NB4 (cell line): ENCODE results near the gene LRMDA.

ENCODE experiments used
- DNase-seq: peaks from one replicate; pipeline ENCODE4 v3.0.0; 2010; ENCODE audit warnings: low read depth
- H3K4me3 ChIP-seq: one replicate; pipeline ENCODE4 v1.5.1; 2011; ENCODE audit warnings: mild to moderate bottlenecking, low read depth, low read length, moderate library complexity
- MYC ChIP-seq: IDR thresholded peaks from 2 replicates; pipeline ENCODE4 v1.6.1; 2011; ENCODE audit warnings: low read depth, low read length
- POLR2A ChIP-seq: IDR thresholded peaks from 2 replicates; pipeline ENCODE4 v1.6.1; 2011; ENCODE audit warnings: mild to moderate bottlenecking; ENCODE audit not compliant: insufficient read length; ENCODE audit errors: extremely low read depth
- TF ChIP-seq, protein P1 (sequence below): IDR thresholded peaks from one replicate; pipeline ENCODE4 v1.5.1; 2012; ENCODE audit warnings: low read depth, low read length
- TF ChIP-seq, protein P2 (sequence below): IDR thresholded peaks from 2 replicates; pipeline ENCODE4 v1.6.1; 2011; ENCODE audit warnings: low read depth, low read length

LRMDA gene

DNA sequence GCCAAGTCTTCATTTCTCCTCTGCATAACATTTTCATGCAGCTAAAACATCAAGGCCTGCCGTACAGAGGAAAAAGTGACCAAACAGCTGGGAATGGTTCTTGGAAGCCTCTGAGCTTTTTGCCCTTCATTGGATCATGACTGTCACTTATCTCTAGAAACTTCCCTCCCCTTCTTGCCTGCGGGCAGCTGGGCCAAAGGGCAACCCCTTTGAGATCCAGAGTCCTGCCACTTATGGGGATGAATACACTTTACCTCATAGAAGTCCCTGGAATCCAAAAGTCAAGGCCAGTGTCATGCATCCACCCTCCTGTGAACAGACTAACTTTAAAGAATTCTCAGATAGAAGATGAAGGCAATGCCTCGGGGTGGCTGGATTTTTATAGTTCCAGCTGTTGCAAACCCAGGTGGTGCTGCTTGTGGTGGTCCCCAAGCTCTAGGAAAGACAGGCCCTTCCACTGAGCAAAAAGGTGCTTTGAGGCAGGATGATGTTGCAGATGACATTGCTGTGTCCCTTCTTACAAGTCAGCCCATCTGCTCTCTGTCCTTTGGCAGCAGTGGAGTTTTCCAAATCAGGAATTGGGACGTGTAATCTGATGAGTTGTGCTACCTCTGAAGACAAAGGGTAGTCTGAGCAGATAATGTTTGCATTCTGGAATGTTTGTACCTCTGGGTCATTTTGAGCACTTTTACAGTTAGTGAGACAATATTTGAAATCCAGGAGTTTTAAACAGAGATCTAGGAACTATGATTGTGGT is 64.2 kb downstream of the LRMDA start:
- TF ChIP-seq, protein P1, sequence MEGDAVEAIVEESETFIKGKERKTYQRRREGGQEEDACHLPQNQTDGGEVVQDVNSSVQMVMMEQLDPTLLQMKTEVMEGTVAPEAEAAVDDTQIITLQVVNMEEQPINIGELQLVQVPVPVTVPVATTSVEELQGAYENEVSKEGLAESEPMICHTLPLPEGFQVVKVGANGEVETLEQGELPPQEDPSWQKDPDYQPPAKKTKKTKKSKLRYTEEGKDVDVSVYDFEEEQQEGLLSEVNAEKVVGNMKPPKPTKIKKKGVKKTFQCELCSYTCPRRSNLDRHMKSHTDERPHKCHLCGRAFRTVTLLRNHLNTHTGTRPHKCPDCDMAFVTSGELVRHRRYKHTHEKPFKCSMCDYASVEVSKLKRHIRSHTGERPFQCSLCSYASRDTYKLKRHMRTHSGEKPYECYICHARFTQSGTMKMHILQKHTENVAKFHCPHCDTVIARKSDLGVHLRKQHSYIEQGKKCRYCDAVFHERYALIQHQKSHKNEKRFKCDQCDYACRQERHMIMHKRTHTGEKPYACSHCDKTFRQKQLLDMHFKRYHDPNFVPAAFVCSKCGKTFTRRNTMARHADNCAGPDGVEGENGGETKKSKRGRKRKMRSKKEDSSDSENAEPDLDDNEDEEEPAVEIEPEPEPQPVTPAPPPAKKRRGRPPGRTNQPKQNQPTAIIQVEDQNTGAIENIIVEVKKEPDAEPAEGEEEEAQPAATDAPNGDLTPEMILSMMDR = no peak
- TF ChIP-seq POLR2A (no peak), MYC (no peak)
- TF ChIP-seq, protein P2, sequence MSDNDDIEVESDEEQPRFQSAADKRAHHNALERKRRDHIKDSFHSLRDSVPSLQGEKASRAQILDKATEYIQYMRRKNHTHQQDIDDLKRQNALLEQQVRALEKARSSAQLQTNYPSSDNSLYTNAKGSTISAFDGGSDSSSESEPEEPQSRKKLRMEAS = no peak
- no peak overlapping the region for H3K4me3 ChIP-seq
- DNase-seq = no peak

DNA sequence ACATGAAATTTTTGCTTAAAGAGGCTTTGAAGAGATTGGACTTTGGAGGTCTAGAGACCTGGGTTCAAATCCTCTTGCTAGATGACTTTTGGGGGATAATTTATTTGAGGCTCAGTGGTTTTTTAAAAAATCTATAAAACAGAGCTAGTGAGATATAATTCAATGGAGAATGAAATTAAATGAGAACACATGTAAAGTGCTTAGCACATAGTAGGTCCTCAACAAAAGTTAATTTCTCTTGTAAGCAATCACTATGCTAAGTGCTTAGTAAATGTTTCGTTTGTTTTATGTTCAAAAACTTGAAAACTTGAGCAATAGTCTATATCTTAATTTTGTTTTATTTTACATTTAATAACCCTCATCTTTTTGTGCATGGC is 64.8 kb downstream of the LRMDA start:
- DNase-seq = no peak
- TF ChIP-seq MYC = no peak
- TF ChIP-seq, protein P1 = no peak
- TF ChIP-seq POLR2A = no peak
- TF ChIP-seq, protein P2 = no peak
- H3K4me3 ChIP-seq = no peak overlapping the region

DNA sequence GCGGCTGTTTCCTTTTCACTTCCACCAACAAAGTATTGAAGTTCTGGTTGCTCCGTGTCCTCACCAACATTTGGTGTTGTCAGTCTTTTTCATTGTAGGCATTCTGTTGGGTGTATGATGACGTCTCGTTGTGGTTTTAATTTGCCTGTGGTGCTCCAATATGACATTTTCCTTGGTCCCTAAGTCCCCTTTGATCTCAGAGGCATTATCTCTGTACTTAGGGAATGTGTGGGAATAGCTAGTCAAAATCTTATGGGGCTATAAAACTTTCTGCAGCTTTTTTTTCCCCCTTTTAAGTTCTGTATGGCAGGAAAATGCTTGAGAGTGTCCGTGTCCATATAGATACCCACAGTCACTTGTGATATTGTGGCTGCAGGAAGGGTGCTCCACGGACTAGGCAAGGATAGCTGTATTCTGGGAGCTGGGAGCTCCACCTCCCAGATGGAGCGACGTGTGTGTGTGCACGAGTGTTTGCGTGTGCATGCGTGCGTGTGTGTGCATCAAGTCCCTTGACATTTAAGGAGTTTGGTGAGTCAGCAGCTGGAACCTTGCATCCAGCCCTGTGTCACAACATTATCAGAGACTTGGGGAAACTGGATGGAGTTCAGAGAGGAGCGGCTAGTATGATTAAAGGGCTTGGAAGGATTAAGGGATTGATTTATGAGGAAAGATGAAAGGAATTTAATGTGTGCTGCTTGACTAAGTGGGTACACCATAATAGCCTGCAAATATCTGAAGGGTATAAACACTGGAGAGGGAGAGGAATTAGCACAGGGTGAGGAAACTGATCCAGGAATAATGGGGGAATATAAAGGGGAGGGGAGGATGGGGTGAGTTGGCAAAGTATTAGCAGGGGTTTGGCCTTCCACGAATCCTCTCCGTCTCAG is 66.8 kb downstream of the LRMDA start:
- DNase-seq = no peak
- no peak overlapping the region for H3K4me3 ChIP-seq
- TF ChIP-seq POLR2A = no peak
- TF ChIP-seq, protein P1 = no peak
- TF ChIP-seq MYC = no peak
- TF ChIP-seq, protein P2 = no peak

DNA sequence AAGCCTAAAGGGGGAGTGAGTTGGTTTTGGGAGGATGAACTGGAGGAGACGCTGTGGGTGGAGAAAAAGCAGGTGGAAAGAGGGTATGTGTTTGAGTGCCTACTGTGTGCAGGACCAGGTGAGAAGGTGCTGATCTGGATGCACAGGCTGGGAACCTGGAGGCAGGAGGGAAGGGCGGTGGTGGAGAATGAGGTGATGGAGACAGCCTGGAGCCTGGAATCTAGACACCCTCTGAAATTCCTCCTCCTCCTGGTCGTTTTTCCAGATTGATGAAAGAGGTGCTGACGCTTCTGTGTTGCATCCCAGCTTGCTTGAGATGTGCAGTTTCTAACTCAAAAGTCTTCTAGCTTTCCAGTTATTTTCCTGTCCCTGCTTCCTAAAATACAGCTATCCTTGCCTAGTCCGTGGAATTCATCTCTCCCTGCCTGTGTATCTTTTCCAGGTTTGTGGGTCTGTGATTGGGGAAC is 67.5 kb downstream of the LRMDA start:
- TF ChIP-seq, protein P2 = no peak
- TF ChIP-seq POLR2A (no peak), MYC (no peak)
- TF ChIP-seq, protein P1 = no peak
- DNase-seq = no peak

DNA sequence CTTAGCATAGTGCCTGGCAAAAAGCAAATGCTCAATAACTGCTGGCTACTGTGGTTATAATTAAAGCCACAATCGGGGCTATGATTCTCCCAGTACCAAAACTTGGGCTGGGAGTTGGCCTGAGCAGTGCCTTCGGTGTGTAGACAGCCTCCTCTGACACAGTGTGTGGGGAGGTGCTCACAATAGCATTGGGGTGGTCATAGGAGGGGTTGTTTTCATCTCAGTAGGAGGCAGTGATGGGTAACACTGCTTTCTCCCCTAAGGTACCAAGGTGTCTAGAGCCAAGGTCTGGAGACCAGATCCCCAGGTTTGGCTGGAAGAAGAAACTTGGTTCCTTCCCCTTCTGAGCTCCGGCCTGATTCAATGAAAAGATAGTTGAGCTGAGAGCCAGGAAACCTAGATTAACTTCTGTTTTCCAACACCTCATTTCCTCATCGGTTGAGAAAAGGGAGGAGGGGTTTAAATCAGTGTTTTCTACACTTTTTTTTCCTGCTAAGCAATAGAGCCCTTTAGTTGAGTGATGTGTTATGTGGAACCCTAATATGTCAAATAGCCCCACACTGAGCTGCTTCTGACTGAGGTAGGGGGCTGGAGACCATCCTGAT is 68.2 kb downstream of the LRMDA start:
- H3K4me3 ChIP-seq = no peak overlapping the region
- TF ChIP-seq, protein P1 = no peak
- TF ChIP-seq, protein P2 = no peak
- TF ChIP-seq POLR2A (no peak), MYC (no peak)
- no peak for DNase-seq

More for the DNA sequence above, 67.5 kb downstream of the LRMDA start:
- no peak overlapping the region for H3K4me3 ChIP-seq
